ENCODE data around the gene RIPOR3. TPM values are rescaled to one million over a fixed set of nuclear protein-coding genes. Genes with fewer than 3 reads are reported as not detected.

RIPOR3 gene
- total and polyA plus RNA-seq, 4 donors = 5.6 to 90.3 (median 16.3) TPM

- no peak overlapping the region for H3K27ac ChIP-seq (ENCODE audit: low read depth in 1 of 2, low read length in 2 of 2)
- H3K36me3 ChIP-seq (ENCODE audit: control insufficient read depth in 4 of 4, insufficient read depth in 3 of 4, low read depth in 1 of 4, low read length in 3 of 4) = peaks cover 0 to 16% (median 10%) of the 10 kb centered on the region in 4 donors
- peaks cover 2 to 10% (median 8%) of the 10 kb centered on the region in 4 donors for H3K4me1 ChIP-seq (ENCODE audit: control insufficient read depth in 4 of 4, insufficient read depth in 4 of 4, low read length in 3 of 4)
- no peak overlapping the region for H3K9ac ChIP-seq (ENCODE audit: low read depth in 1 of 2, low read length in 2 of 2)
- no peaks in the 10 kb centered on the region for H3K9me3 ChIP-seq (ENCODE audit: control insufficient read depth in 4 of 4, low read length in 3 of 4)
- TF ChIP-seq FOXA1 (IDR thresholded peaks at IDR 0.05) (no peak), EGR1 (IDR thresholded peaks at IDR 0.05; ENCODE audit: low read depth in 2 of 2) (no peak), FOXA2 (IDR thresholded peaks at IDR 0.05) (no peak), JUND (IDR thresholded peaks at IDR 0.05) (no peak), NR2F2 (IDR thresholded peaks at IDR 0.05) (no peak), RAD21 (IDR thresholded peaks at IDR 0.05) (no peak), TAF1 (conservative IDR thresholded peaks at IDR 0.05) (no peak), RXRA (IDR thresholded peaks at IDR 0.05) (no peak), HNF4G (IDR thresholded peaks at IDR 0.05) (no peak), ZBTB33 (IDR thresholded peaks at IDR 0.05) (no peak), MAX (IDR thresholded peaks at IDR 0.05) (no peak), SP1 (IDR thresholded peaks at IDR 0.05) (no peak), ATF3 (IDR thresholded peaks at IDR 0.05) (no peak)
- WGBS = 96% methylated on average over 11 of the region's 11 CpGs
- no peaks in the 10 kb centered on the region for H3K27me3 ChIP-seq (ENCODE audit: control insufficient read depth in 4 of 4, insufficient read depth in 4 of 4, low read length in 3 of 4)
- no peak for DNase-seq (ENCODE audit: low spot score)
- H3K4me3 ChIP-seq (ENCODE audit: low read depth in 1 of 3, low read length in 3 of 3) = no peak overlapping the region
Measured at GRCh38 chr20:50590348-50590664, 101.0 kb downstream of the RIPOR3 start.

- WGBS = 91% methylated on average over 20 of the region's 20 CpGs
- H3K4me3 ChIP-seq (ENCODE audit: low read depth in 1 of 3, low read length in 3 of 3) = no peak overlapping the region
- no peak overlapping the region for H3K27ac ChIP-seq (ENCODE audit: low read depth in 1 of 2, low read length in 2 of 2)
- H3K9ac ChIP-seq (ENCODE audit: low read depth in 1 of 2, low read length in 2 of 2) = no peak overlapping the region
- peaks cover 0 to 20% (median 11%) of the 10 kb centered on the region in 4 donors for H3K36me3 ChIP-seq (ENCODE audit: control insufficient read depth in 4 of 4, insufficient read depth in 3 of 4, low read depth in 1 of 4, low read length in 3 of 4)
- TF ChIP-seq HNF4A (conservative IDR thresholded peaks at IDR 0.05) (no peak), ATF3 (IDR thresholded peaks at IDR 0.05) (no peak), MAX (IDR thresholded peaks at IDR 0.05) (no peak), CTCF (IDR thresholded peaks at IDR 0.05; ENCODE audit: low read depth, low read length, missing input control) (no peak), SP1 (IDR thresholded peaks at IDR 0.05) (no peak), YY1 (IDR thresholded peaks at IDR 0.05) (no peak), HNF4G (IDR thresholded peaks at IDR 0.05) (no peak), EGR1 (IDR thresholded peaks at IDR 0.05; ENCODE audit: low read depth in 2 of 2) (no peak), REST (IDR thresholded peaks at IDR 0.05) (no peak), TAF1 (conservative IDR thresholded peaks at IDR 0.05) (no peak), JUND (IDR thresholded peaks at IDR 0.05) (no peak), RXRA (IDR thresholded peaks at IDR 0.05) (no peak), ZBTB33 (IDR thresholded peaks at IDR 0.05) (no peak)
- H3K27me3 ChIP-seq (ENCODE audit: control insufficient read depth in 4 of 4, insufficient read depth in 4 of 4, low read length in 3 of 4) = no peaks in the 10 kb centered on the region
- H3K9me3 ChIP-seq (ENCODE audit: control insufficient read depth in 4 of 4, low read length in 3 of 4) = no peaks in the 10 kb centered on the region
- no peak for DNase-seq (ENCODE audit: low spot score)
- H3K4me1 ChIP-seq (ENCODE audit: control insufficient read depth in 4 of 4, insufficient read depth in 4 of 4, low read length in 3 of 4) = peaks cover 2 to 10% (median 8%) of the 10 kb centered on the region in 4 donors
Measured at GRCh38 chr20:50589548-50590347, 101.6 kb downstream of the RIPOR3 start.

Measured in liver (tissue), 9 donors.